ENCODE results near the gene ZNF554. TPM values are rescaled to one million over a fixed set of nuclear protein-coding genes. Genes with fewer than 3 reads are reported as not detected.

The ZNF554 gene
- total and polyA plus RNA-seq, 2 of the 8 experiments (the other 6 are each of a cell fraction or from before 2014, with no cell fraction given): 1.8 to 5.7 TPM

DNA sequence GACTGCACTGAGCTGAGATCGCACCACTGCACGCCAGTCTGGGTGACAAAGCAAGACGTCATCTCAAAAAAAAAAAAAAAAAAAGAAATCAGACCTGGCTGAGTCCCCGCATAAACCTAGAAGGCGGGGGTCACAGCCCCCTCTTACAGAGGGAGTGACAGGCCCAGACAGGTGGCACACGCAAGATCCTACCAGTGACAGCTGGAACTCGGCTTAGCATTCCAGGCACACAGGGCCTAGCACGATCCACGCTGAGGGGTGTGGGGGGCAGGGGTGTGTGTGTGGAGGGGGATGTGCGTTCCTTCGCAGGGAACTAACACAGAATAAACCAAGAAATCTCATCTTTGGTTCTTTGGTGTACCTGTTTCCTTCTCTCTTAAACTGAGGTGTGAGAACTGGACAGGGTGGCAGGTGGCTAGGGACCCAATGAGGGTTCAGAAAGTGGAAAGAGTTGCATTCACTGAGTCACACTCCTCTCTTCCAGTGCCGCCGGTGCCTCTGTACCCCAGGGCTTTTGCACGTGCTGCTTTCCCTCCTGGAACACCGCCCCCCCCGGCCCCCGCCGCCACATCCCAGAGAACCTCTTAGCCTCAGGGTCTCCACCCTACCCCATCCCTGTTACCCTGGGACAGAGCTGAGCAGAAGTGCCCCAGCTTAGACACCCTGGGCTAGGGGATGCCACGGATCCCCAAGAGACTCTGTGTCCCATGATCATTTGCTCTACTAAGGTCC, 41.5 kb upstream of the ZNF554 start:
- Histone ChIP-seq H4K8ac (ENCODE audit: extremely low read depth, insufficient read depth, low read length) (no peak overlapping the region), H3K14ac (ENCODE audit: insufficient read length) (no peak overlapping the region), H2AFZ (ENCODE audit: low read length) (no peak overlapping the region), H2BK120ac (replicated peaks; ENCODE audit: low read depth, low read length) (no peak overlapping the region), H3K23ac (ENCODE audit: insufficient read length) (no peak overlapping the region), H2BK5ac (ENCODE audit: low read depth, low read length) (no peak overlapping the region), H2BK15ac (ENCODE audit: low read length) (no peak overlapping the region), H3K79me2 (ENCODE audit: control insufficient read depth in 1 of 2, insufficient read depth in 2 of 2, low read length in 2 of 2) (peaks cover 83 to 93% of the 10 kb centered on the region in 2 experiments), H3K9ac (replicated peaks in 1 of 4; ENCODE audit: extremely low read depth in 1 of 4, low read depth in 3 of 4, low read length in 3 of 4) (no peak overlapping the region), H2BK12ac (ENCODE audit: low read depth, low read length) (no peak overlapping the region), H3K56ac (replicated peaks; ENCODE audit: insufficient read length, low read depth, low read length) (no peak overlapping the region), H3K27me3 (replicated peaks in 1 of 4; ENCODE audit: control insufficient read depth in 3 of 4, extremely low read depth in 1 of 4, insufficient read depth in 3 of 4, low read length in 3 of 4) (no peaks in the 10 kb centered on the region), H3K18ac (ENCODE audit: extremely low read depth, low read length) (no peak overlapping the region), H2BK20ac (ENCODE audit: low read length) (no peak overlapping the region), H4K91ac (replicated peaks; ENCODE audit: insufficient read length, low read length) (no peak overlapping the region), H4K20me1 (replicated peaks in 1 of 2; ENCODE audit: control insufficient read depth in 1 of 2, insufficient read depth in 2 of 2, low read length in 2 of 2) (peaks cover 21 to 53% of the 10 kb centered on the region in 2 experiments), H3K4ac (replicated peaks; ENCODE audit: insufficient read length, low read depth, low read length) (no peak overlapping the region), H3K27ac (ENCODE audit: low read depth, low read length) (no peak overlapping the region), H3K9me3 (ENCODE audit: insufficient read depth in 2 of 2, low read depth in 1 of 2, low read length in 1 of 2) (no peaks in the 10 kb centered on the region), H3K4me1 (replicated peaks in 1 of 4; ENCODE audit: control insufficient read depth in 3 of 4, insufficient read depth in 4 of 4, low read length in 3 of 4) (peaks cover 0 to 4% (median 2%) of the 10 kb centered on the region in 4 experiments; a peak in 3 of 7 replicates), H3K23me2 (ENCODE audit: low read depth, low read length) (peaks cover 4% of the 10 kb centered on the region), H4K5ac (ENCODE audit: insufficient read length, low read depth, low read length) (no peak overlapping the region), H3K4me2 (ENCODE audit: insufficient read depth in 1 of 2, low read depth in 2 of 2, low read length in 2 of 2) (no peak overlapping the region), H3K4me3 (ENCODE audit: extremely low read depth in 1 of 4, insufficient read depth in 2 of 4, low read depth in 3 of 4, low read length in 4 of 4) (no peak overlapping the region), H3K36me3 (ENCODE audit: control insufficient read depth in 2 of 4, insufficient read depth in 4 of 4, low read length in 3 of 4) (no peaks in the 10 kb centered on the region), H3K79me1 (ENCODE audit: low read depth, low read length) (peaks cover 16% of the 10 kb centered on the region), H2AK5ac (ENCODE audit: low read depth, low read length) (no peak overlapping the region)
- DNase-seq (ENCODE audit: low read depth in 1 of 2, low spot score in 2 of 2) (no peak), FAIRE-seq (no peak)
- CTCF ChIA-PET (ENCODE audit: partially characterized antibody): interaction anchor here (1.6 to 4.4 kb wide), 3 partner anchors 9 to 29 kb away, joined by 5 to 16 read pairs (median 6); no protein-coding TSS in a partner anchor
- WGBS, 2 experiments (ENCODE audit: extremely low coverage in 1 of 2, insufficient coverage in 1 of 2, insufficient read length in 1 of 2, insufficient replicate concordance in 2 of 2, low coverage in 1 of 2, low lambda C conversion rate in 2 of 2, missing lambda C conversion rate in 1 of 2): 88% methylated on average over 12 of the region's 19 CpGs; no CpG with 5 or more reads in 1 of the 2 experiments
- no peak for TF ChIP-seq TAF1 (IDR thresholded peaks at IDR 0.05; ENCODE audit: low read depth, low read length)
- TF ChIP-seq CBX5 (IDR thresholded peaks at IDR 0.05; ENCODE audit: low read depth, low read length): no peak
- no peak for TF ChIP-seq CHD2 (IDR thresholded peaks at IDR 0.05; ENCODE audit: low read length)
- TF ChIP-seq RNF2 (IDR thresholded peaks at IDR 0.05; ENCODE audit: borderline replicate concordance, low read depth, low read length, missing control alignments, poor library complexity, severe bottlenecking): no peak
- TF ChIP-seq JUN (IDR thresholded peaks at IDR 0.05; ENCODE audit: low read depth, low read length): no peak
- TF ChIP-seq NRF1 (IDR thresholded peaks at IDR 0.05; ENCODE audit: low read depth, low read length): no peak
- no peak for TF ChIP-seq SRF (IDR thresholded peaks at IDR 0.05; ENCODE audit: low read depth, low read length)
- no peak for TF ChIP-seq CREB1 (IDR thresholded peaks at IDR 0.05)
- TF ChIP-seq SP2 (IDR thresholded peaks at IDR 0.05; ENCODE audit: low read length): no peak
- POLR2A ChIA-PET (ENCODE audit: partially characterized antibody): interaction anchor here (0.7 to 1.4 kb wide), 3 partner anchors 22 to 38 kb away, joined by 3 read pairs; no protein-coding TSS in a partner anchor
